SK-N-SH (cell line): ENCODE results near the gene HEATR3. TPM values are rescaled to one million over a fixed set of nuclear protein-coding genes. Genes with fewer than 3 reads are reported as not detected.

Source experiments
- CTCF ChIA-PET: fragments of 300-600, 350-600 bp; formaldehyde crosslinking; extraction: SDS; loops from one replicate; lab custom pipeline; 2021; lab: Yijun Ruan, JAX
- POLR2A ChIA-PET: fragments of 350-600 bp; sonication (Branson Sonifier 250); formaldehyde crosslinking; extraction: SDS; loops from one replicate; lab custom pipeline; 2020; ENCODE audit warnings: antibody characterized with exemption, inconsistent platforms; lab: Yijun Ruan, JAX
- DNase-seq: peaks from one replicate; pipeline ENCODE4 v3.0.0; 2012
- H2AFZ ChIP-seq: fragments of 200-600 bp; sonication (generic); 2 replicates; pipeline ENCODE4 v1.8.1; 2016; ENCODE audit warnings: antibody characterized with exemption, mild to moderate bottlenecking, low read depth
- H3F3A ChIP-seq: fragments of 200-600 bp; sonication (generic); replicated peaks from 2 replicates; pipeline ENCODE3; 2016; ENCODE audit warnings: antibody characterized with exemption, mild to moderate bottlenecking; ENCODE audit not compliant: insufficient read depth
- H3K27ac ChIP-seq, 2 experiments: fragments of 200-500 bp in 1 of 2; fragments of 200-600 bp in 1 of 2; sonication (Bioruptor generic) in 1 of 2; sonication (generic), shearing (Covaris generic) in 1 of 2; 2 replicates each; pipeline versions ENCODE4 v1.5.1 to v1.6.1; 2014 to 2016; ENCODE audit warnings: low read depth in 2 of 2, inconsistent platforms in 1 of 2, low read length in 1 of 2, mild to moderate bottlenecking in 1 of 2, mixed read lengths in 1 of 2
- H3K27me3 ChIP-seq: fragments of 200-600 bp; sonication (generic), shearing (Covaris generic); 2 replicates; pipeline ENCODE4 v1.6.1; 2016; ENCODE audit warnings: mixed run types; ENCODE audit not compliant: insufficient read depth
- H3K36me3 ChIP-seq, 2 experiments: fragments of 200-500 bp in 1 of 2; fragments of 200-600 bp in 1 of 2; sonication (Bioruptor generic) in 1 of 2; sonication (generic) in 1 of 2; replicated peaks in 1 of 2; 2 replicates each; pipeline versions ENCODE3 to v1.5.1; 2014 to 2016; ENCODE audit warnings: low read length in 1 of 2, mild to moderate bottlenecking in 1 of 2; ENCODE audit not compliant: insufficient read depth in 2 of 2, control insufficient read depth in 1 of 2
- H3K4me1 ChIP-seq, 2 experiments: fragments of 200-500 bp in 1 of 2; fragments of 200-600 bp in 1 of 2; sonication (Bioruptor generic) in 1 of 2; sonication (generic), shearing (Covaris generic) in 1 of 2; 2 replicates each; pipeline versions ENCODE4 v1.5.1 to v1.6.1; 2014 to 2016; ENCODE audit warnings: low read depth in 1 of 2, low read length in 1 of 2, mixed run types in 1 of 2; ENCODE audit not compliant: insufficient read depth in 2 of 2, control insufficient read depth in 1 of 2
- H3K4me2 ChIP-seq: fragments of 200-600 bp; sonication (generic), shearing (Covaris generic); 2 replicates; pipeline ENCODE4 v1.6.1; 2017; ENCODE audit warnings: mixed run types
- H3K4me3 ChIP-seq, 2 experiments: fragments of 200-500 bp in 1 of 2; fragments of 200-600 bp in 1 of 2; sonication (Bioruptor generic) in 1 of 2; sonication (generic), shearing (Covaris generic) in 1 of 2; 2 replicates each; pipeline versions ENCODE4 v1.5.1 to v1.8.1; 2014 to 2016; ENCODE audit warnings: low read depth in 2 of 2, inconsistent platforms in 1 of 2, low read length in 1 of 2, mild to moderate bottlenecking in 1 of 2, mixed read lengths in 1 of 2, moderate library complexity in 1 of 2
- H3K79me2 ChIP-seq: fragments of 200-600 bp; sonication (generic); 2 replicates; pipeline ENCODE4 v1.8.1; 2017; ENCODE audit warnings: mild to moderate bottlenecking; ENCODE audit not compliant: insufficient read depth
- H3K9ac ChIP-seq: fragments of 200-600 bp; sonication (generic); 2 replicates; pipeline ENCODE4 v1.6.1; 2017; ENCODE audit warnings: mixed run types
- H3K9me2 ChIP-seq: fragments of 200-600 bp; sonication (generic); 2 replicates; pipeline ENCODE4 v1.6.1; 2017; ENCODE audit warnings: mixed run types
- H3K9me3 ChIP-seq: fragments of 200-600 bp; sonication (generic); 2 replicates; pipeline ENCODE4 v1.6.1; 2017; ENCODE audit warnings: mixed run types, mild to moderate bottlenecking, moderate library complexity
- H4K20me1 ChIP-seq: fragments of 200-600 bp; sonication (generic); 2 replicates; pipeline ENCODE4 v1.6.1; 2017; ENCODE audit warnings: mild to moderate bottlenecking, mixed run types; ENCODE audit not compliant: insufficient read depth
- EZH2phosphoT487 ChIP-seq: fragments of 200-600 bp; sonication (generic); IDR thresholded peaks from 2 replicates; pipeline ENCODE4 v1.6.1; 2017; ENCODE audit warnings: low read depth, mixed run types, mild to moderate bottlenecking, antibody characterized with exemption, moderate library complexity, borderline replicate concordance
- FOSL2 ChIP-seq: IDR thresholded peaks from 2 replicates; pipeline ENCODE4 v1.4.0; 2012; ENCODE audit warnings: low read depth, mild to moderate bottlenecking, moderate library complexity, borderline replicate concordance
- GABPA ChIP-seq: IDR thresholded peaks from 2 replicates; pipeline ENCODE4 v1.4.0; 2012; ENCODE audit warnings: low read depth, mild to moderate bottlenecking
- GATA2 ChIP-seq: sonication (generic); formaldehyde crosslinking; IDR thresholded peaks from 2 replicates; pipeline ENCODE4 v1.5.0; 2020; ENCODE audit warnings: mild to moderate bottlenecking, missing genetic modification reagents
- MEF2A ChIP-seq: IDR thresholded peaks from 2 replicates; pipeline ENCODE4 v1.4.0; 2012; ENCODE audit warnings: low read depth, borderline replicate concordance
- MXI1 ChIP-seq: IDR thresholded peaks from 2 replicates; pipeline ENCODE4 v1.6.1; 2012; ENCODE audit warnings: mild to moderate bottlenecking, low read depth, low read length, improper control_type of control experiment
- POLR2AphosphoS5 ChIP-seq: IDR thresholded peaks from 2 replicates; pipeline ENCODE4 v1.6.1; 2012; ENCODE audit warnings: low read depth, low read length
- RAD21 ChIP-seq: IDR thresholded peaks from 2 replicates; pipeline ENCODE4 v1.6.1; 2012; ENCODE audit warnings: mild to moderate bottlenecking, low read length
- RCOR1 ChIP-seq: fragments of 150-350 bp; IDR thresholded peaks from 2 replicates; pipeline ENCODE4 v1.6.1; 2017; ENCODE audit warnings: antibody characterized with exemption, low read length
- RFX5 ChIP-seq: IDR thresholded peaks from 2 replicates; pipeline ENCODE4 v1.6.1; 2012; ENCODE audit warnings: mild to moderate bottlenecking, improper control_type of control experiment, low read length
- RXRA ChIP-seq: IDR thresholded peaks from 2 replicates; pipeline ENCODE4 v1.4.0; 2012; ENCODE audit warnings: low read depth, mild to moderate bottlenecking, borderline replicate concordance
- SIN3A ChIP-seq: IDR thresholded peaks from 2 replicates; pipeline ENCODE4 v1.6.1; 2012; ENCODE audit warnings: low read depth, mild to moderate bottlenecking, low read length, moderate library complexity, borderline replicate concordance
- SMC3 ChIP-seq: IDR thresholded peaks from 2 replicates; pipeline ENCODE4 v1.6.1; 2012; ENCODE audit warnings: low read depth, low read length, improper control_type of control experiment
- TCF12 ChIP-seq: IDR thresholded peaks from 2 replicates; pipeline ENCODE4 v1.4.0; 2012
- WGBS: methylation state at CpG from one replicate; pipeline ENCODE4 v1.1.6; 2017; ENCODE audit warnings: low lambda C conversion rate; 5-methylcytosine and 5-hydroxymethylcytosine counted together
- polyA plus RNA-seq, 3 experiments: library from polyadenylated mRNA; depleted of rRNA; stranded (reverse); fragments of >200 nt; gene quantifications; 2 replicates each; pipeline ENCODE4 v1.2.3, GENCODE V29; 2012
- TF ChIP-seq, protein P1 (sequence below): IDR thresholded peaks from 2 replicates; pipeline ENCODE4 v1.4.0; 2012; ENCODE audit warnings: low read depth
- TF ChIP-seq, protein P2 (sequence below): IDR thresholded peaks from 2 replicates; pipeline ENCODE4 v1.4.0; 2012; ENCODE audit warnings: low read depth, borderline replicate concordance
- TF ChIP-seq, protein P3 (sequence below): fragments of 150-350 bp; IDR thresholded peaks from 2 replicates; pipeline ENCODE4 v1.6.1; 2017; ENCODE audit warnings: antibody characterized with exemption, low read length, low read depth, borderline replicate concordance
- TF ChIP-seq, protein P4 (sequence below): fragments of 200-600 bp; sonication (generic); IDR thresholded peaks from 2 replicates; pipeline ENCODE4 v1.6.1; 2017; ENCODE audit warnings: antibody characterized with exemption, mild to moderate bottlenecking, moderate library complexity
- TF ChIP-seq, protein P5 (sequence below): IDR thresholded peaks from 2 replicates; pipeline ENCODE4 v1.6.1; 2012; ENCODE audit warnings: mild to moderate bottlenecking, low read depth, low read length, moderate library complexity

Gene HEATR3
- polyA plus RNA-seq, 1 of the 3 experiments (the other 2 are of a cell fraction) = 10.1 TPM

DNA sequence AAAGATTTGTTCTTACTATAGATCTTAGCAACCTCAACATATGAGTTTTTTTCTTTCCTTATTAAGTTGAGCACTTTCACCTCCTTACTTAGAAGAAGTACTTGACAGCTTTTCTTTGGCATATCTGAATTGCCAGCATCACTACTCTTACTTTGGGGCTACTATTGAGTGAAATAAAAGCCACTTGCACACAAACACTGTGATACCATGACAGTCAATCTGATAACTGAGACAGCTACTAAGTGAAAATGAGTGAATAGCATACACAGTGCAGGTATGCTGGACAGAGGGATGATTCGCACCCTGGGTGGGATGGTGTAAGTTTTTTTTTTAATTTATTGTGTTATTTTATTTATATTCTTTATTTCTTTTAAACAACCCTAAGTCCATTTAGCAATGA is 73.8 kb downstream of the HEATR3 start:
- Histone ChIP-seq H3K9me3 (no peaks in the 10 kb centered on the region), H3K27me3 (no peaks in the 10 kb centered on the region), H4K20me1 (no peaks in the 10 kb centered on the region), H3K79me2 (no peaks in the 10 kb centered on the region), H3K4me2 (no peak overlapping the region), H3K9me2 (no peaks in the 10 kb centered on the region), H3K27ac (no peak overlapping the region), H3K4me3 (no peak overlapping the region), H3K4me1 (no peaks in the 10 kb centered on the region), H2AFZ (no peak overlapping the region), H3K9ac (no peak overlapping the region), H3K36me3 (no peaks in the 10 kb centered on the region), H3F3A (no peaks in the 10 kb centered on the region)
- ChIA-PET CTCF (no interaction called here), POLR2A (no interaction called here)
- DNase-seq = no peak
- no peak for TF ChIP-seq RCOR1
- TF ChIP-seq RFX5 = no peak
- TF ChIP-seq, protein P1, sequence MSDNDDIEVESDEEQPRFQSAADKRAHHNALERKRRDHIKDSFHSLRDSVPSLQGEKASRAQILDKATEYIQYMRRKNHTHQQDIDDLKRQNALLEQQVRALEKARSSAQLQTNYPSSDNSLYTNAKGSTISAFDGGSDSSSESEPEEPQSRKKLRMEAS = no peak
- no peak for TF ChIP-seq TCF12
- no peak for TF ChIP-seq RAD21
- TF ChIP-seq MXI1 = no peak
- TF ChIP-seq, protein P2, sequence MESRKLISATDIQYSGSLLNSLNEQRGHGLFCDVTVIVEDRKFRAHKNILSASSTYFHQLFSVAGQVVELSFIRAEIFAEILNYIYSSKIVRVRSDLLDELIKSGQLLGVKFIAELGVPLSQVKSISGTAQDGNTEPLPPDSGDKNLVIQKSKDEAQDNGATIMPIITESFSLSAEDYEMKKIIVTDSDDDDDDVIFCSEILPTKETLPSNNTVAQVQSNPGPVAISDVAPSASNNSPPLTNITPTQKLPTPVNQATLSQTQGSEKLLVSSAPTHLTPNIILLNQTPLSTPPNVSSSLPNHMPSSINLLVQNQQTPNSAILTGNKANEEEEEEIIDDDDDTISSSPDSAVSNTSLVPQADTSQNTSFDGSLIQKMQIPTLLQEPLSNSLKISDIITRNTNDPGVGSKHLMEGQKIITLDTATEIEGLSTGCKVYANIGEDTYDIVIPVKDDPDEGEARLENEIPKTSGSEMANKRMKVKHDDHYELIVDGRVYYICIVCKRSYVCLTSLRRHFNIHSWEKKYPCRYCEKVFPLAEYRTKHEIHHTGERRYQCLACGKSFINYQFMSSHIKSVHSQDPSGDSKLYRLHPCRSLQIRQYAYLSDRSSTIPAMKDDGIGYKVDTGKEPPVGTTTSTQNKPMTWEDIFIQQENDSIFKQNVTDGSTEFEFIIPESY = no peak
- no peak for TF ChIP-seq SMC3
- TF ChIP-seq, protein P3, sequence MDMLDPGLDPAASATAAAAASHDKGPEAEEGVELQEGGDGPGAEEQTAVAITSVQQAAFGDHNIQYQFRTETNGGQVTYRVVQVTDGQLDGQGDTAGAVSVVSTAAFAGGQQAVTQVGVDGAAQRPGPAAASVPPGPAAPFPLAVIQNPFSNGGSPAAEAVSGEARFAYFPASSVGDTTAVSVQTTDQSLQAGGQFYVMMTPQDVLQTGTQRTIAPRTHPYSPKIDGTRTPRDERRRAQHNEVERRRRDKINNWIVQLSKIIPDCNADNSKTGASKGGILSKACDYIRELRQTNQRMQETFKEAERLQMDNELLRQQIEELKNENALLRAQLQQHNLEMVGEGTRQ = no peak
- TF ChIP-seq MEF2A = no peak
- TF ChIP-seq, protein P4, sequence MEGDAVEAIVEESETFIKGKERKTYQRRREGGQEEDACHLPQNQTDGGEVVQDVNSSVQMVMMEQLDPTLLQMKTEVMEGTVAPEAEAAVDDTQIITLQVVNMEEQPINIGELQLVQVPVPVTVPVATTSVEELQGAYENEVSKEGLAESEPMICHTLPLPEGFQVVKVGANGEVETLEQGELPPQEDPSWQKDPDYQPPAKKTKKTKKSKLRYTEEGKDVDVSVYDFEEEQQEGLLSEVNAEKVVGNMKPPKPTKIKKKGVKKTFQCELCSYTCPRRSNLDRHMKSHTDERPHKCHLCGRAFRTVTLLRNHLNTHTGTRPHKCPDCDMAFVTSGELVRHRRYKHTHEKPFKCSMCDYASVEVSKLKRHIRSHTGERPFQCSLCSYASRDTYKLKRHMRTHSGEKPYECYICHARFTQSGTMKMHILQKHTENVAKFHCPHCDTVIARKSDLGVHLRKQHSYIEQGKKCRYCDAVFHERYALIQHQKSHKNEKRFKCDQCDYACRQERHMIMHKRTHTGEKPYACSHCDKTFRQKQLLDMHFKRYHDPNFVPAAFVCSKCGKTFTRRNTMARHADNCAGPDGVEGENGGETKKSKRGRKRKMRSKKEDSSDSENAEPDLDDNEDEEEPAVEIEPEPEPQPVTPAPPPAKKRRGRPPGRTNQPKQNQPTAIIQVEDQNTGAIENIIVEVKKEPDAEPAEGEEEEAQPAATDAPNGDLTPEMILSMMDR = no peak
- TF ChIP-seq SIN3A = no peak
- no peak for TF ChIP-seq GABPA
- no peak for TF ChIP-seq POLR2AphosphoS5
- TF ChIP-seq RXRA = no peak
- TF ChIP-seq GATA2 (CRISPR knock-in tag) = no peak
- TF ChIP-seq EZH2phosphoT487 = no peak
- no peak for TF ChIP-seq FOSL2
- TF ChIP-seq, protein P5, sequence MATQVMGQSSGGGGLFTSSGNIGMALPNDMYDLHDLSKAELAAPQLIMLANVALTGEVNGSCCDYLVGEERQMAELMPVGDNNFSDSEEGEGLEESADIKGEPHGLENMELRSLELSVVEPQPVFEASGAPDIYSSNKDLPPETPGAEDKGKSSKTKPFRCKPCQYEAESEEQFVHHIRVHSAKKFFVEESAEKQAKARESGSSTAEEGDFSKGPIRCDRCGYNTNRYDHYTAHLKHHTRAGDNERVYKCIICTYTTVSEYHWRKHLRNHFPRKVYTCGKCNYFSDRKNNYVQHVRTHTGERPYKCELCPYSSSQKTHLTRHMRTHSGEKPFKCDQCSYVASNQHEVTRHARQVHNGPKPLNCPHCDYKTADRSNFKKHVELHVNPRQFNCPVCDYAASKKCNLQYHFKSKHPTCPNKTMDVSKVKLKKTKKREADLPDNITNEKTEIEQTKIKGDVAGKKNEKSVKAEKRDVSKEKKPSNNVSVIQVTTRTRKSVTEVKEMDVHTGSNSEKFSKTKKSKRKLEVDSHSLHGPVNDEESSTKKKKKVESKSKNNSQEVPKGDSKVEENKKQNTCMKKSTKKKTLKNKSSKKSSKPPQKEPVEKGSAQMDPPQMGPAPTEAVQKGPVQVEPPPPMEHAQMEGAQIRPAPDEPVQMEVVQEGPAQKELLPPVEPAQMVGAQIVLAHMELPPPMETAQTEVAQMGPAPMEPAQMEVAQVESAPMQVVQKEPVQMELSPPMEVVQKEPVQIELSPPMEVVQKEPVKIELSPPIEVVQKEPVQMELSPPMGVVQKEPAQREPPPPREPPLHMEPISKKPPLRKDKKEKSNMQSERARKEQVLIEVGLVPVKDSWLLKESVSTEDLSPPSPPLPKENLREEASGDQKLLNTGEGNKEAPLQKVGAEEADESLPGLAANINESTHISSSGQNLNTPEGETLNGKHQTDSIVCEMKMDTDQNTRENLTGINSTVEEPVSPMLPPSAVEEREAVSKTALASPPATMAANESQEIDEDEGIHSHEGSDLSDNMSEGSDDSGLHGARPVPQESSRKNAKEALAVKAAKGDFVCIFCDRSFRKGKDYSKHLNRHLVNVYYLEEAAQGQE = no peak
- WGBS = 72% methylated on average over 1 of the region's 1 CpG
